ENCODE results near the gene SEC14L1. TPM values are rescaled to one million over a fixed set of nuclear protein-coding genes. Genes with fewer than 3 reads are reported as not detected.

SEC14L1 gene
- total RNA-seq, 2 experiments from 2014 or later, result 97.3 to 98.5 TPM

DNA sequence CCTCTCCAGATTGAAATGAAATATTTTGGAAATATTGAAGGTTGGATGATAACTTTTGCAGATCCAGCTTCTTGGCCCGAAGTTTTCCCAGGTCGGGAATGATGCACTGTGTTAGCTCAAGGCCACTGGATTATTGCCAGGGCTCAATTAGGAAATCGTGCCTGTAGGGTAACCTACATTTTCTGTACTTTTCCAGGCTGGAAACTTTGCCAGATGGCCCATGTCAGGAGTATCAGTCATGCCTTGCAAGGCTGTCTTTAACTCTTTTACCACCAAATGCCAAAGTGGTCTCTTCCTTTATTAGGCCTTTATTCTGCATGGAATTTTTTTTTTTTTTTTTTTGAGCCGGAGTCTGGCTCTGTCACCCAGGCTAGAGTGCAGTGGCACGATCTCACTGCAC, 8.9 kb upstream of the SEC14L1 start:
- ATAC-seq (ENCODE audit: poor library complexity), result no peak
- Histone ChIP-seq H3K4me1 (ENCODE audit: insufficient read depth, low read length) (peaks cover 20% of the 10 kb centered on the region), H3K4me3 (ENCODE audit: low read length) (no peak overlapping the region), H3K9me3 (ENCODE audit: control insufficient read depth in 1 of 2, insufficient read depth in 1 of 2, low read length in 2 of 2) (peaks cover 0 to 1% of the 10 kb centered on the region in 2 experiments), H3K27me3 (ENCODE audit: control insufficient read depth in 1 of 2, insufficient read depth in 2 of 2, low read length in 2 of 2) (no peaks in the 10 kb centered on the region), H3K36me3 (ENCODE audit: insufficient read depth, low read length) (no peaks in the 10 kb centered on the region), H3K27ac (ENCODE audit: low read depth in 1 of 2, low read length in 2 of 2) (no peak overlapping the region)
- Mint-ChIP-seq H3K4me1 (ENCODE audit: low read depth) (peaks cover 28% of the 10 kb centered on the region), H3K9me3 (no peaks in the 10 kb centered on the region), H3K27ac (no peak overlapping the region), H3K27me3 (no peaks in the 10 kb centered on the region), H3K4me3 (no peak overlapping the region), H3K36me3 (ENCODE audit: low read depth) (no peaks in the 10 kb centered on the region)
- intact Hi-C loops (cut with DNase I, micrococcal nuclease), result no loop called here
- TF ChIP-seq, protein P1, sequence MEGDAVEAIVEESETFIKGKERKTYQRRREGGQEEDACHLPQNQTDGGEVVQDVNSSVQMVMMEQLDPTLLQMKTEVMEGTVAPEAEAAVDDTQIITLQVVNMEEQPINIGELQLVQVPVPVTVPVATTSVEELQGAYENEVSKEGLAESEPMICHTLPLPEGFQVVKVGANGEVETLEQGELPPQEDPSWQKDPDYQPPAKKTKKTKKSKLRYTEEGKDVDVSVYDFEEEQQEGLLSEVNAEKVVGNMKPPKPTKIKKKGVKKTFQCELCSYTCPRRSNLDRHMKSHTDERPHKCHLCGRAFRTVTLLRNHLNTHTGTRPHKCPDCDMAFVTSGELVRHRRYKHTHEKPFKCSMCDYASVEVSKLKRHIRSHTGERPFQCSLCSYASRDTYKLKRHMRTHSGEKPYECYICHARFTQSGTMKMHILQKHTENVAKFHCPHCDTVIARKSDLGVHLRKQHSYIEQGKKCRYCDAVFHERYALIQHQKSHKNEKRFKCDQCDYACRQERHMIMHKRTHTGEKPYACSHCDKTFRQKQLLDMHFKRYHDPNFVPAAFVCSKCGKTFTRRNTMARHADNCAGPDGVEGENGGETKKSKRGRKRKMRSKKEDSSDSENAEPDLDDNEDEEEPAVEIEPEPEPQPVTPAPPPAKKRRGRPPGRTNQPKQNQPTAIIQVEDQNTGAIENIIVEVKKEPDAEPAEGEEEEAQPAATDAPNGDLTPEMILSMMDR (IDR thresholded peaks at IDR 0.05), result no peak
- ChIA-PET POLR2A (no interaction called here), CTCF (interaction anchor here (0.7 kb wide), 1 partner anchor 16 kb away, joined by 3 read pairs; no protein-coding TSS in a partner anchor)
- no peak for DNase-seq

DNA sequence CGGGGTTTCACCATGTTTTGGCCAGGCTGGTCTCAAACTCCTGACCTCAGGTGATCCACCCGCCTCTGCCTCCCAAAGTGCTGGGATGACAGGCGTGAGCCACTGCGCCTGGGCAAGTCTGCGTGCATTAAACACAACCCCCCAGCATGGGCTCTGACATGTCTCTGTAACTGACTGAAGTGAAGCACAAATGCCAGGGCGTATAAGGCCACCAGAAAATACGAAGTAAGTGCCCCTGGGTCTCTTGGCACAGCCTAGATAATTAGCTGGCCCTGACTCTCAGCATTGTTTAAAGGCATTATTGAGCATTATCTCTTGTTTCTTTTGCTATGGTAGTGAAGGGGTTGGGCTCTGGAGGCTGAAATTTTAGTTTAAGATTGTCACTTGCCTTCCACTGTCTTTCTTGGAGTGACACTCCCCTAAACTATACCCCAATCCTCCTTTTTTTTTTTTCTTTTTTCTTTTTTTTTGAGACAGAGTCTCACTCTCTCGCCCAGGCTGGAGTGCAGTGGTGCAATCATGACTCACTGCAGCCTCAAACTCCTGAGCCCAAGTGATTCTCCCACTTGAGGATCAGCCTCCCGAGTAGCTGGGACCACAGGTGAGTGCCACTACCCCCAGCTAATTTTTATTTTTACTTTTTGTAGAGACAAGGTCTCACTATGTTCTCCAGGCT, 8.2 kb upstream of the SEC14L1 start:
- POLR2A ChIA-PET, result no interaction called here
- no peak overlapping the region for H3K27ac Mint-ChIP-seq

DNA sequence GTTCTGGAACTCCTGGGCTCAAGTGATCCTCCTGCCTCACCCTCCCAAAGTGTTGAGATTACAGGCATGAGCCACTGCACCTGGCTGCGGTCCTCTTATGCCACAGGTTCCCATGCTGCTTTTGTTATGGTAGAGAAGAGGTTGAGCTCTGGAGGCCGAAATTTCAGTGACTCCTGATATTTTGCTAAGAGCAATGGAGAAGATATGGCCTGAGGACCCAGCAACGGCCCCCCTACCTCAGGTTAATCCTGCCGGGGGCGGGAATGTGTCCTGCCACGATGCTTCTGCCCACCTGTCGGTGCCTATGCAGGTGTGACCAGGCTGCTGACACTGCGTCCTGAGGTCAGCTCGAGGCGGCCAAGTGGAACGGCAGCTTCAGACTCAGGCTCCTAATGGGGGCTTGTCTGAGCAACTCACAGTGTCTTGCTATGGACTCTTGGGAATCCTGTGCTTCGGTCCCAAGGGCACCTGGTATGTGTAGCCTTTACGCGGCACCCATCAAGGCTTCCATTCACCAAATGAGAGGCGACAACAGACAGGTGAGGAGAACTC, 7.6 kb upstream of the SEC14L1 start:
- no peaks in the 10 kb centered on the region for H3K36me3 ChIP-seq (ENCODE audit: insufficient read depth, low read length)
- peaks cover 19% of the 10 kb centered on the region for H3K4me1 ChIP-seq (ENCODE audit: insufficient read depth, low read length)
- ChIA-PET POLR2A (no interaction called here), CTCF (no interaction called here)
- intact Hi-C loops (cut with DNase I, micrococcal nuclease), result no loop called here
- Mint-ChIP-seq H3K4me3 (no peak overlapping the region), H3K36me3 (ENCODE audit: low read depth) (peaks cover 4% of the 10 kb centered on the region), H3K27ac (no peak overlapping the region), H3K9me3 (no peaks in the 10 kb centered on the region), H3K4me1 (ENCODE audit: low read depth) (peaks cover 26% of the 10 kb centered on the region), H3K27me3 (no peaks in the 10 kb centered on the region)
- TF ChIP-seq, protein P1 (IDR thresholded peaks at IDR 0.05), result no peak
- no peak overlapping the region for H3K4me3 ChIP-seq (ENCODE audit: low read length)
- no peaks in the 10 kb centered on the region for H3K27me3 ChIP-seq (ENCODE audit: control insufficient read depth in 1 of 2, insufficient read depth in 2 of 2, low read length in 2 of 2)
- ATAC-seq (ENCODE audit: poor library complexity) (no peak), DNase-seq (no peak)
- no peak overlapping the region for H3K27ac ChIP-seq (ENCODE audit: low read depth in 1 of 2, low read length in 2 of 2)
- H3K9me3 ChIP-seq (ENCODE audit: control insufficient read depth in 1 of 2, insufficient read depth in 1 of 2, low read length in 2 of 2), result peaks cover 0 to 10% of the 10 kb centered on the region in 2 experiments

More for the DNA sequence above, 8.2 kb upstream of the SEC14L1 start:
- intact Hi-C loops (cut with DNase I, micrococcal nuclease), result no loop called here
- no peaks in the 10 kb centered on the region for H3K27me3 ChIP-seq (ENCODE audit: control insufficient read depth in 1 of 2, insufficient read depth in 2 of 2, low read length in 2 of 2)
- H3K4me3 Mint-ChIP-seq, result no peak overlapping the region
- no peaks in the 10 kb centered on the region for H3K27me3 Mint-ChIP-seq
- H3K36me3 ChIP-seq (ENCODE audit: insufficient read depth, low read length), result no peaks in the 10 kb centered on the region
- ATAC-seq (ENCODE audit: poor library complexity) (no peak), DNase-seq (no peak)
- no peak overlapping the region for H3K4me3 ChIP-seq (ENCODE audit: low read length)
- peaks cover 26% of the 10 kb centered on the region for H3K4me1 Mint-ChIP-seq (ENCODE audit: low read depth)
- peaks cover 19% of the 10 kb centered on the region for H3K4me1 ChIP-seq (ENCODE audit: insufficient read depth, low read length)
- H3K27ac ChIP-seq (ENCODE audit: low read depth in 1 of 2, low read length in 2 of 2), result no peak overlapping the region
- H3K9me3 ChIP-seq (ENCODE audit: control insufficient read depth in 1 of 2, insufficient read depth in 1 of 2, low read length in 2 of 2), result peaks cover 0 to 7% of the 10 kb centered on the region in 2 experiments
- no peaks in the 10 kb centered on the region for H3K9me3 Mint-ChIP-seq
- TF ChIP-seq, protein P1 (IDR thresholded peaks at IDR 0.05), result no peak
- H3K36me3 Mint-ChIP-seq (ENCODE audit: low read depth), result no peaks in the 10 kb centered on the region
- CTCF ChIA-PET, result interaction anchor here (0.7 kb wide), 1 partner anchor 15 kb away, joined by 3 read pairs; no protein-coding TSS in a partner anchor
